ENCODE results near the gene SERPINB7.

DNA sequence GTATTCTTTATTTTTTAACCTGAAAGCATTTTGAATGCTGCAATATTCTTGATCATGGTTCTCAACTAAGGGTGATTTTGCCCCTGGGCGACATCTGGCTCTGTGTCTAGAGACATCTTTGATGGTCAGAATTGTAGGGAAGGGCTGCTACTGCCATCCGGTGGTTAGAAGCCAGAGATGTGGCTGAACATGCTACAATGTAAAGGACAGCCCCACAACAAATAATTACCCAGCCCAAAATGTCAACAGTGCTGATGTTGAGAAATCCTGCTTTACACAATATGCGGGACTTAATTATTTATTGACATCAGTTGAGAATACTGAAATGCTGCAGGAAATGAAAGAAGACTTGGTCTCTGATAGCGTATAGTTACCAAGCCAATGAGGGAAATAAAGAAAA, 74.8 kb downstream of the SERPINB7 start:
- TF ChIP-seq, protein P1, sequence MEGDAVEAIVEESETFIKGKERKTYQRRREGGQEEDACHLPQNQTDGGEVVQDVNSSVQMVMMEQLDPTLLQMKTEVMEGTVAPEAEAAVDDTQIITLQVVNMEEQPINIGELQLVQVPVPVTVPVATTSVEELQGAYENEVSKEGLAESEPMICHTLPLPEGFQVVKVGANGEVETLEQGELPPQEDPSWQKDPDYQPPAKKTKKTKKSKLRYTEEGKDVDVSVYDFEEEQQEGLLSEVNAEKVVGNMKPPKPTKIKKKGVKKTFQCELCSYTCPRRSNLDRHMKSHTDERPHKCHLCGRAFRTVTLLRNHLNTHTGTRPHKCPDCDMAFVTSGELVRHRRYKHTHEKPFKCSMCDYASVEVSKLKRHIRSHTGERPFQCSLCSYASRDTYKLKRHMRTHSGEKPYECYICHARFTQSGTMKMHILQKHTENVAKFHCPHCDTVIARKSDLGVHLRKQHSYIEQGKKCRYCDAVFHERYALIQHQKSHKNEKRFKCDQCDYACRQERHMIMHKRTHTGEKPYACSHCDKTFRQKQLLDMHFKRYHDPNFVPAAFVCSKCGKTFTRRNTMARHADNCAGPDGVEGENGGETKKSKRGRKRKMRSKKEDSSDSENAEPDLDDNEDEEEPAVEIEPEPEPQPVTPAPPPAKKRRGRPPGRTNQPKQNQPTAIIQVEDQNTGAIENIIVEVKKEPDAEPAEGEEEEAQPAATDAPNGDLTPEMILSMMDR (IDR thresholded peaks at IDR 0.05), result no peak
- no peak for TF ChIP-seq POLR2AphosphoS5 (IDR thresholded peaks at IDR 0.05)

All from gastroesophageal sphincter (tissue), 3 donors.